Ecto neural progenitor cell (in vitro differentiated cells): Measurements from ENCODE around the gene PACSIN3.

Source experiments
- DNase-seq: peaks from one replicate; pipeline ENCODE4 v3.0.0-alpha.2; 2018; ENCODE audit warnings: low spot score

PACSIN3 gene

DNA sequence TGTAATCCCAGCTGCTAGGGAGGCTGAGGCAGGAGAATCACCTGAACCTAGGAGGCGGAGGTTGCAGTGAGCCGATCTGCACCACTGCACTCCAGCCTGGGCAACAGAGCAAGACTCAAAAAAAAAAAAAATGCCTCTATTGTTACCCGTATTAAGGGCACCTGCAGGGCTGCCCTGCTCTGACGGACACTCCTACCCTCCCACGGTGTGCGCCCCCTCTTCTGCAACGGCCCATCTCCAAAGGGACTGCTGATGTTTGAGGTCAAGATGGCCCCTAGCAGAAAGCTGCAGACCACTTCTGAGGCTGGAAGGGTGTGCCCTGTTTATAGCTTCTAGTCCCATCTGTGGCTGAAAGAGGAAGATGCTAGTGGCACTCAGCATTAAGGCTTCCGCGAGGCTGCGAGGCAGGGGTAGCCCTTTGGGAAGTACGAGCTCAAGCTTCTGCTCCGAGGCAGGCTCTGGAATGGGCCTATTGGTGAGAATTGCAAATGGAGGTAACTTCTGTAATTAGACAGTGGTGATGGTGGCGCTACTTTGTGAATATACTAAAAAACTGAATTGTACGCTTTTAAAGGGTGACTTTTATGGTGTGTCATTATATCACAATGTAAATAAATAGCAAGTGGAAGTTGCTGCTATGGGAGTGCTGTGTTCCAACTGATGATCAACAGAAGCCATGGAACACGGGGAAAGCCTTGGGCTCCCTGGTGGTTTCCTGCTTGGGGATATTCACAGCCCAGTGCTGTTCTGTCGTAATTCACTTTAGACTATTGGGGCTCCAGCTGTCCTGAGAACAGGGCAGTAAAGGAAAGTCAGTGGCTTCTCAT is 33.9 kb downstream of the PACSIN3 start:
- no peak for DNase-seq

DNA sequence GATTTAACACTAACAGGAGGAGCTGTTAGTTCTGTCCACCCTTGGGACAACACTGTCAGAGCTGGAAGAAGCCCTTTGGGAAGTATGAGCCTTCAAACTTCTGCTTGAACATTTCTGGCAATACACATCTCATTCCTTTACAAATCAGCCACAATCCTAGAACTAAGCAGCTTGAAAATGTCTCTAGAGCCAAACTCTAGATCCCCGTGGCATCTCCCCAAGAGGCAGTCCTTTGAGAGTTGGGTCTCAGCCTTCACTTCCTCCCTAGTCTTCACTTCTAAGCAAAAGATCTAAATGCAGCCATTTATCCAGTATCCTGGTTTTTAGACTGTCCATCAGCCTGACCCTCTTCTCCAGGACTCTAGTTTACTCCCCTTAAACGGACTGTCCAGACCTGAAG is 36.5 kb downstream of the PACSIN3 start:
- DNase-seq = no peak

DNA sequence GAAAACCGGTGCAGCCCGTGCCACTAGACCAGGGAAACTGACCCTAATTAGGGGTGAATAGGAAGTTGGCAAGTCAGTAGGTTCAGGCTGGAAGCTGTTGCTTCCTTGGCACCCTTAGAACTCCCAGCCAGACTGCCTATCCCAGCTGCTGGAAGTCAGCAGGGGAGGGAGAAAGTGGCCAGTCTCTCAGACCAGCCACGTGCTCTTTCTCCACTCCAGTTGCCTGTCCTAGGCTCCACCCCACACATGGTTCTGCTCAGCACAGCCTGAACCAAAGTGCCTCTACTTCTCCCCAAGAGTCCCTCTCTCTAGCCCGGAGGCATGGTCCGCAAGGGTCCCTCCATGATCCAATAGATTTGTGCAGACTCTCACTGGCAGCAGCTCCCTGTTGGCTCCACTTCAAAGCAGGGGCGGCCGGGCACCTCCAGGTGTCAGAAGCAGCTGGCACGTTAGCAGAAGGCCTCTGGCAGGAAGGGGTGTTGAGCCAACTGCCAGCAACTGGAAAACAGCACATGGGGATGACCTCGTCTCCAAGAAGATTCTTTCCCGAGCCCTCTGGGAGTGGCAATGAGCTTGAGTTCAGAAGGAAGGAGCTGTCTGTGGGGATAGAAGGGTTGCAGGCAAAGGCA is 37.2 kb downstream of the PACSIN3 start:
- DNase-seq = no peak

DNA sequence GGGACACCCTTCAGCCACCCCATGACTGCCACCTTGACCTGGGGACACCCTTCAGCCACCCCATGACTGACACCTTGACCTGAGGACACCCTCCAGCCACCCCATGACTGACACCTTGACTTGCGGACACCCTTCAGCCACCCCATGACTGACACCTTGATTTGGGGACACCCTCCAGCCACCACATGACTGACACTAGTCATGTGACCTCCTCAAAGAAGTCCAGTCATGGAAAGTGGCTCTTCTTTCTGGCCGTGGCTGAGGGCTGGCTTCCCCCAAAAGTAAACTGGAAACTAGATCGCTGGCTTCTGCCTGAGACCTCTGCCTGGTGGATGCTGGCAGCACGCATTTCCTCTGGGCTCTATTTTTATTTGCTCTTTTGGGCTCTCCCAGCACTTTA is 38.0 kb downstream of the PACSIN3 start:
- DNase-seq = no peak

- DNase-seq = no peak
These were observed 38.6 kb downstream of the PACSIN3 start for GRCh38 chr11:47147681-47148080.

- no peak for DNase-seq
These were observed 39.0 kb downstream of the PACSIN3 start for GRCh38 chr11:47147250-47147649.

GRCh38 chr11:47144541-47144940 is 41.7 kb downstream of the PACSIN3 start:
- no peak for DNase-seq

DNA sequence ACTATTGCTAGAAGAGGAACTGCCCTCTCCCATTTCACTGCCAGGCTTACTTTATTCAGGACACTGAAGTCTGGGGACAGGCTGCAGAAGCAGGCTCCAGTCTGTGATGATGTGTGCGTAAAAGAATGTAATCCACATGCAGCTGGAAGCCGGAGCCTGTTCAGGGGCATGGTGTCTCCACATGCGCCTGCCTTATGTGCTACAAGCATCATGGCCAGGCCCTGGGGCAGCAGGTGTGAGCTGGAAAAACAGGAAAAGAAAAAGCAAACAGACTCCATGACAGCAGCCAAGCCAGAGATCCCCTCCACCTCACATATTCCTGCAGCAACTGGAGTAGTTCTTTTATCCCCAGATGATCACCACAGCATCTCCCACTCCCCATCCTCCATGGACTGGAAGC is 42.9 kb downstream of the PACSIN3 start:
- no peak for DNase-seq

DNA sequence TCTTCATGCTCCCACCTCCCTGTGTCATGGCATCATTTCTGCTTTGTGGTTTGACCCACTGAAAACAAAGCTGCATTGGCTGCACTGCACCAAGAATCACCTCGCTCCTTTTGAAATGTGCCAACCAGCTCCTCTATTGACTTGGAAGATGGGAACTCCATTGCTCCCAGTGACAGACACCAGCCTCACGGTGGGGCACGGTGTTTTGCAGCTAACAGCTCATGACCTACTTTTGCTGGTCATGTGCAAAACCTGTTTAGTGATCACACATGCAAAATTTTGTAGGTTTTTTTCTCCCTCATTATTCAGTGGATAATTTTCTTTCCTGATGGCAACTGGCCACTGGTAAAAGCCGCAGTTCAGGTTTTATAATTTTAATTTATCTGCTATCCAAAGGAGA is 46.4 kb downstream of the PACSIN3 start:
- DNase-seq = no peak

DNA sequence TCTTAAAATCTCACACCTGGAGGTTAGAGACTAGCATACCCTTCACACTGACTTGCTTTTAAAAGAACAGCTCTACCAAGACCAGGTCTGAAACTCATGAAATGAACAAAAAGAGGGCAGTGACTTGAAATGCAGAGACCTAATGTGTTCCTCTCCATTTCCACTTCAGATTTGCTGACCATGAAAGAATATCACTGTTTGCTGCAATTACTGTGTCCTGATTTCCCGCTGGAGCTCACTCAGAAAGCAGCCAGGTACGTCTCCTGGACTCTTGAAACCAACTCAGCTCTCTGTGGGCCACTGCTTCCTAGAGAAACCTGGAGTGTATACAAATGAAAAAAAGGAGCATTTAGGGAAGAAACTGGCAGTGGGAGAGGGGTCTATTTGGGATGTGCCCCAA is 48.8 kb downstream of the PACSIN3 start:
- DNase-seq = no peak

GRCh38 chr11:47136921-47137320 is 49.3 kb downstream of the PACSIN3 start:
- DNase-seq = no peak

DNA sequence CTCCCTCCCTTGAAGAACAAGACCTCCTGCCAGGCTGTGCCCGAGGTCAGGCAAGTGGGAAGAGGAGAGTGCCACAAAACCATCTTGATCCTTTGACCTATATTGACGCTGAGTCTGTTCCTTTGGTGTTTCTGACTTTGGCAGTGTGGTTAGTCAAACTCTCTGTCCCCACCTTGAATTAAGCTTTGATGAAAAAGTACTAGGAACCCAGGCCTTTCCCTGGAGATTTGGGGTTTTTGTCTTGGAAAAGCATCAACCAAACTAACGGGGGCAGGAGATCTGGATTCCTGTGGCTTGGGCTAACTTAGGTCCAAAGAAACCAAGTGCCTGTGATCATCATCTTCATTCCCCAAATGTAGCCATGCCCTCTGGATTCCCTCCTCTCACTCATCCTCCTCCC is 49.9 kb downstream of the PACSIN3 start:
- no peak for DNase-seq

DNA sequence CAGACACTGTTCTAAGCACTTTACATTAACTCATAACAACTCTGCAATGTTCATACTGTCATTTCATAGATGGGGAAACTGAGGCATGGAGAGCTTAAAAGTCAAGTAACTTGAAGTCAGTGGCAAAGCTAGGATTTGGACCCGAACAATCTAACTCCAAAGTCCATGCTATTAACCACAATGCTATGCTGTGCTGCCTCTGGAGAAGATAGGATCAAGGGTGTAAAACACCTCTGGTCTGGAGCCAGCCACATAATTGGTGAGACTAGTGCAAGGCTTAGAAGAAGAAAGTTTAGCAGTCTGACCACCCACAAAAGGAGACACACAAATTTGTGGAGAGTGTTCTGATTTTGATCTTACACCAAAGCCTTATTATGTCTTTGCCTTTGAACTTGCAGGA is 53.3 kb downstream of the PACSIN3 start:
- DNase-seq = no peak

DNA sequence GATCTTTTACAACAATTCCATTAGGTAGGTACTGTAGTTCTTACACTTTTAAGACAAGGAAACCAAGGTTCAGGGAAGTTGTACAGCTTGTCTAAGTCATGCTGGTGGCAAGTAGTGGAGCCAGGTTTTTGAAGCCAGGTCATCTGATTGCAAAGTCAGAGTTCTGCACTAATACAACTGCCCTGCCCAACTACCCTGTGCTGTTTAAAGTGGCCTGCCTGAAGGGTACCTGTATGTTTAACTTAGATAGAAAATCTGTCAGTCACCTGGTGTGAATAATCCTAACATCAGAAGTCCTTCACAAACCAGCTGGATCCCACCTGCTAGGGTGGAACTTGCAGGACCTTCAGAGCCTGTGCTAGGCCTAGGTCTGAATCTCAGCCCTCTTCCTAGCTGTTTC is 53.7 kb downstream of the PACSIN3 start:
- DNase-seq = no peak

- no peak for DNase-seq
These were observed 55.1 kb downstream of the PACSIN3 start for GRCh38 chr11:47131136-47131535.

- DNase-seq = no peak
These were observed 55.7 kb downstream of the PACSIN3 start for GRCh38 chr11:47130543-47130942.
